HG03175 (cell line): ENCODE data around the gene DMRTC2.
"Not testable (repeated sequence)": the region's sequence is repeated elsewhere in the genome, so short reads cannot be mapped to it uniquely, and the experiment has no call there.

Experiments used
- ATAC-seq: cut with Tn5 transposase; IDR thresholded peaks from one replicate; pipeline ENCODE4 v1.9.1; 2021; ENCODE audit warnings: mild to moderate bottlenecking, moderate library complexity; ENCODE audit not compliant: unreplicated experiment

Gene DMRTC2

GRCh38 chr19:41869374-41869955 lies 24.6 kb downstream of the DMRTC2 start:
- no peak for ATAC-seq

GRCh38 chr19:41870401-41870873 lies 25.6 kb downstream of the DMRTC2 start:
- no peak for ATAC-seq

GRCh38 chr19:41871573-41872383 lies 26.9 kb downstream of the DMRTC2 start:
- peak; percentile 52 for ATAC-seq

- ATAC-seq, result no peak
These were observed 27.5 kb downstream of the DMRTC2 start for GRCh38 chr19:41872384-41872774.

GRCh38 chr19:41872775-41873647 lies 28.2 kb downstream of the DMRTC2 start:
- ATAC-seq, result no peak

GRCh38 chr19:41875973-41876372 lies 31.1 kb downstream of the DMRTC2 start:
- not testable (repeated sequence) for ATAC-seq

GRCh38 chr19:41876847-41877832 lies 32.3 kb downstream of the DMRTC2 start, which contains the start of gene CD79A:
TSS of gene CD79A (plus strand) at chr19:41877279. CDS start at chr19:41877305, 26 bp downstream.
- peak; percentile 64 for ATAC-seq

GRCh38 chr19:41877916-41878905 lies 33.4 kb downstream of the DMRTC2 start:
- no peak for ATAC-seq

- no peak for ATAC-seq
These were observed 34.2 kb downstream of the DMRTC2 start for GRCh38 chr19:41879080-41879479.

GRCh38 chr19:41879670-41880328 lies 35.0 kb downstream of the DMRTC2 start:
- ATAC-seq, result no peak

- ATAC-seq, result no peak
These were observed 35.5 kb downstream of the DMRTC2 start for GRCh38 chr19:41880329-41880708.

GRCh38 chr19:41882568-41883462 lies 38.0 kb downstream of the DMRTC2 start, which contains the start of gene ARHGEF1:
TSS of gene ARHGEF1 (plus strand) at chr19:41883184. CDS start at chr19:41888083, 4,899 bp downstream.
- no peak for ATAC-seq

- ATAC-seq, result no peak
These were observed 38.6 kb downstream of the DMRTC2 start for GRCh38 chr19:41883463-41883820.

GRCh38 chr19:41883821-41884733 lies 39.2 kb downstream of the DMRTC2 start:
- ATAC-seq, result peak; percentile 82

GRCh38 chr19:41886761-41887710 lies 42.2 kb downstream of the DMRTC2 start:
- no peak for ATAC-seq
